Fibroblast of the aortic adventitia (primary cell): ENCODE measurements around the gene RASGRP2. TPM values are rescaled to one million over a fixed set of nuclear protein-coding genes. Genes with fewer than 3 reads are reported as not detected.

Experiments
- DNase-seq: peaks from one replicate; pipeline ENCODE4 v3.0.0-alpha.2; 2010; ENCODE audit warnings: low read depth
- H3K4me3 ChIP-seq: 2 replicates; pipeline ENCODE4 v1.5.1; 2011; ENCODE audit warnings: low read depth, mild to moderate bottlenecking, control low read depth, low read length, moderate library complexity
- total RNA-seq: library from RNA; depleted of rRNA; stranded (reverse); fragments of >200 nt; gene quantifications from 2 replicates; pipeline ENCODE4 v1.2.3, GENCODE V29; 2012; ENCODE audit warnings: low replicate concordance
- TF ChIP-seq, protein P1 (sequence below): IDR thresholded peaks from 2 replicates; pipeline ENCODE4 v1.5.1; 2011; ENCODE audit warnings: mild to moderate bottlenecking, low read length, control low read depth, inconsistent platforms; ENCODE audit not compliant: insufficient read depth

Gene RASGRP2
- total RNA-seq, 1 donor = not detected

DNA sequence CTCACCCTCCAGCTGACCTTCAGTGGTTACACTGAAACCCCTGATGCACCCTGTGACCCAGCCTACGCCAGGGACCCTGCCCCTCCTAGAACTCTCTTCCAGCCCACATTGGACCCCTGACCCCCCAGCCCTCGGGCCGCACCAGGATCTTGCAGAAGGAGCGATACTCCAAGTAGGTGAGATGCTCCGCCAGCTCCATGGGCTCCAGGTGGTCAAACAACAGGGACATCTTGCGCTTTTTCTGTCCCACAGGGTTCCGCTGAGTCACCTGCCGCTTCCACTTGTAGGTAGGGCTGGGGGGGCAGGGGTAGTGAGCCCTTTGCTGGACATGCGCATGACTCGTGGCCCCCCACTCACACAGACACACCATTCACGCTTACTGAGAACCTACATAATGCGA is 4.1 kb downstream of the RASGRP2 start:
- TF ChIP-seq, protein P1, sequence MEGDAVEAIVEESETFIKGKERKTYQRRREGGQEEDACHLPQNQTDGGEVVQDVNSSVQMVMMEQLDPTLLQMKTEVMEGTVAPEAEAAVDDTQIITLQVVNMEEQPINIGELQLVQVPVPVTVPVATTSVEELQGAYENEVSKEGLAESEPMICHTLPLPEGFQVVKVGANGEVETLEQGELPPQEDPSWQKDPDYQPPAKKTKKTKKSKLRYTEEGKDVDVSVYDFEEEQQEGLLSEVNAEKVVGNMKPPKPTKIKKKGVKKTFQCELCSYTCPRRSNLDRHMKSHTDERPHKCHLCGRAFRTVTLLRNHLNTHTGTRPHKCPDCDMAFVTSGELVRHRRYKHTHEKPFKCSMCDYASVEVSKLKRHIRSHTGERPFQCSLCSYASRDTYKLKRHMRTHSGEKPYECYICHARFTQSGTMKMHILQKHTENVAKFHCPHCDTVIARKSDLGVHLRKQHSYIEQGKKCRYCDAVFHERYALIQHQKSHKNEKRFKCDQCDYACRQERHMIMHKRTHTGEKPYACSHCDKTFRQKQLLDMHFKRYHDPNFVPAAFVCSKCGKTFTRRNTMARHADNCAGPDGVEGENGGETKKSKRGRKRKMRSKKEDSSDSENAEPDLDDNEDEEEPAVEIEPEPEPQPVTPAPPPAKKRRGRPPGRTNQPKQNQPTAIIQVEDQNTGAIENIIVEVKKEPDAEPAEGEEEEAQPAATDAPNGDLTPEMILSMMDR = no peak
- DNase-seq = no peak
- H3K4me3 ChIP-seq = no peak overlapping the region

GRCh38 chr11:64736654-64737053 is 7.3 kb downstream of the RASGRP2 start:
- TF ChIP-seq, protein P1 = no peak
- H3K4me3 ChIP-seq = no peak overlapping the region
- DNase-seq = no peak

- H3K4me3 ChIP-seq = no peak overlapping the region
- DNase-seq = no peak
- TF ChIP-seq, protein P1 = no peak
Measured at GRCh38 chr11:64735725-64736259, 8.2 kb downstream of the RASGRP2 start.

DNA sequence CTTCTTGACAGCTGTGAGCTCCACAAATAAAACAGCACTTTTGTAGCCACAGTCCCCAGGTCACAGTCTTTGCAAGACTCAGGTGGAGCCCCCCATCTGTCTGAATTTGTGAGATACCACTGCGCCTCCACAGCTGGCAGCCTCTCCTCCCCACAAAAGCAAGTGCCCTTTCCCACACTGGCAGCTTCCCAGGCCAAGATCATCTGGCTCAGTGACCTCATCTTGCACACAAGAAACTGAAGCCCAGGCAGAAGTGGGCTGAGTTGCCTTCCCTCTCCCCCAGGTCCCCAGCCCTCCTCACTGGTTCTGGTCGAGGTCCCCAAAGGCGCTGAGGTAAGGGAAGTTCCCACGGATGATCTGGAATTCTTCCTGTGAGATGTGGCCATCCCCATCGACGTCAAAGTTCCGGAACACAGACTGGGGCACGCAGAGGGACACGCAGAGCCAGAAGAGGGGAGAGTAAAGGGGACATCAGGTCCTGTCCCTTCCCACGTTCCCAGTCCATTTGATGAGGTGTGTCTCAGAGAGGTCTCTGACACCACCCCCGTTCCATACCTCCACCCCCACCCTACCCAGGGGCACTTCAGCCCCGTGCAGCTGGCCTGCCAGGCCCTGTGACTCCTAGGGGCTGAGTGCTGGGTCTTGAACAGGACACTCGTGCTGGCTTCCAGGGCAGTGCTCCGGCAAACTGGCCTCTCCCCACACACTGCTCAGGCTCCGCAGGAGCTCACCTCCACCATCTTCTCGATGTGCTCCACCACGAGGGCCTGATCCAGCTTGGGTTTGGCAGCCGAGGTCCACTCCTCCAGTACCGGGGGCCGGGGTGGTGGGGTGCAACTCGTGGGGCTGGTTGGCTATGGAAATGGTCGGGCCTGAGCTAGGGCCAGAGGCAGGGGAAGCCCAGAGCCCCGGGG is 8.9 kb downstream of the RASGRP2 start:
- DNase-seq = no peak
- TF ChIP-seq, protein P1 = no peak
- no peak overlapping the region for H3K4me3 ChIP-seq

GRCh38 chr11:64731601-64732000 is 12.3 kb downstream of the RASGRP2 start:
- TF ChIP-seq, protein P1 = no peak
- no peak overlapping the region for H3K4me3 ChIP-seq
- no peak for DNase-seq

DNA sequence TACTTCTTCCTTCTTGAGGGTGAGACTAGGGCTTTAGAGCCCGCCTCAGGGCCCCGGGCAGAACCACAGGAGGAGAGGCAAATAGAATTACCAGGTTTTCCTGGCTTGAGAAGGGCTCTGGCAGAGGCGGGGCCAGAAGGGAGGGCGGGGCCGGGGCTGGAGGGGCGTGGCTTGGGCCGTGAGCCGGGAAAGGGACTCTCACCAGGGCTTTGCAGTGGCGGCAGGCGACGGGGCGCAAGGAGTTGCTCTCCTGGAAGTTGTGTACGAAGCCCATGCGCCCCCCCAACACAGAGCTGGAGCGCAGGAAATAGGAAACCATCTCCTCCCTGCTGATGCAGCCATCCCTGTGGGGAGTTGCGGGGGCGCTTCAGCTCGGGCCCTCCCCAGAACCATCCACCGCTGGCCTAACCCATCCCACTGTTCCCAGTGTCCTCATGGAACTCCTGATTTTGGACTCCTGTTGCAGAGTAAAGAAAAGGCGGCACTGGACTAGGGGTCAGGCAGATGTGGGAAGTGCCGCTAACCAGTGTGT is 14.0 kb downstream of the RASGRP2 start:
- no peak for DNase-seq
- TF ChIP-seq, protein P1 = no peak
- H3K4me3 ChIP-seq = no peak overlapping the region
